HG02623 (cell line): ENCODE measurements around the gene NEDD4L.

ENCODE experiments used
- ATAC-seq: cut with Tn5 transposase; IDR thresholded peaks from one replicate; pipeline ENCODE4 v1.9.1; 2021; ENCODE audit warnings: moderate library complexity; ENCODE audit not compliant: unreplicated experiment

The NEDD4L gene

GRCh38 chr18:58336605-58337004, 292.6 kb downstream of the NEDD4L start:
- ATAC-seq: no peak

- no peak for ATAC-seq
Observed at GRCh38 chr18:58337285-58337684, 293.3 kb downstream of the NEDD4L start.

GRCh38 chr18:58337686-58338085, 293.7 kb downstream of the NEDD4L start:
- ATAC-seq: no peak

- no peak for ATAC-seq
Observed at GRCh38 chr18:58338141-58338540, 294.1 kb downstream of the NEDD4L start.

- ATAC-seq: no peak
Observed at GRCh38 chr18:58338961-58339592, 295.1 kb downstream of the NEDD4L start.

GRCh38 chr18:58339890-58340289, 295.9 kb downstream of the NEDD4L start:
- no peak for ATAC-seq

GRCh38 chr18:58341916-58342315, 297.9 kb downstream of the NEDD4L start:
- ATAC-seq: no peak

- ATAC-seq: no peak
Observed at GRCh38 chr18:58344080-58344670, 300.1 kb downstream of the NEDD4L start.

- no peak for ATAC-seq
Observed at GRCh38 chr18:58344861-58345463, 300.9 kb downstream of the NEDD4L start.

GRCh38 chr18:58345875-58346274, 301.8 kb downstream of the NEDD4L start:
- no peak for ATAC-seq

GRCh38 chr18:58347135-58347534, 303.1 kb downstream of the NEDD4L start:
- ATAC-seq: no peak

- ATAC-seq: no peak
Observed at GRCh38 chr18:58348517-58348916, 304.5 kb downstream of the NEDD4L start.

- no peak for ATAC-seq
Observed at GRCh38 chr18:58348951-58349350, 304.9 kb downstream of the NEDD4L start.

- ATAC-seq: no peak
Observed at GRCh38 chr18:58349650-58350049, 305.6 kb downstream of the NEDD4L start.

GRCh38 chr18:58350526-58350925, 306.5 kb downstream of the NEDD4L start:
- ATAC-seq: no peak

- no peak for ATAC-seq
Observed at GRCh38 chr18:58351776-58352175, 307.8 kb downstream of the NEDD4L start.

- no peak for ATAC-seq
Observed at GRCh38 chr18:58353581-58353980, 309.6 kb downstream of the NEDD4L start.

- ATAC-seq: no peak
Observed at GRCh38 chr18:58354051-58354450, 310.0 kb downstream of the NEDD4L start.

GRCh38 chr18:58354791-58355190, 310.8 kb downstream of the NEDD4L start:
- no peak for ATAC-seq

GRCh38 chr18:58355243-58355642, 311.2 kb downstream of the NEDD4L start:
- ATAC-seq: no peak

- ATAC-seq: no peak
Observed at GRCh38 chr18:58359218-58359617, 315.2 kb downstream of the NEDD4L start.

- no peak for ATAC-seq
Observed at GRCh38 chr18:58359620-58360019, 315.6 kb downstream of the NEDD4L start.

- ATAC-seq: no peak
Observed at GRCh38 chr18:58360324-58360723, 316.3 kb downstream of the NEDD4L start.
